Liver (tissue), 3 donors: ENCODE data around the gene CNIH2.

Source experiments
- EGR1 ChIP-seq, 2 donors: IDR thresholded peaks; 2 replicates each; pipeline ENCODE4 v1.6.1; 2016 to 2018; ENCODE audit warnings: antibody characterized with exemption in 2 of 2, low read depth in 2 of 2
- FOXA1 ChIP-seq: IDR thresholded peaks from 2 replicates; pipeline ENCODE4 v1.6.1; 2016; ENCODE audit warnings: antibody characterized with exemption
- HNF4A ChIP-seq, 2 donors: conservative IDR thresholded peaks; 2 replicates each; pipeline ENCODE4 v1.6.1; 2016; ENCODE audit warnings: antibody characterized with exemption in 2 of 2, mild to moderate bottlenecking in 2 of 2
- JUND ChIP-seq, 2 donors: IDR thresholded peaks; 2 replicates each; pipeline ENCODE4 v1.6.1; 2016; ENCODE audit warnings: antibody characterized with exemption in 2 of 2
- TAF1 ChIP-seq: conservative IDR thresholded peaks from 2 replicates; pipeline ENCODE4 v1.6.1; 2016; ENCODE audit warnings: antibody characterized with exemption, mild to moderate bottlenecking
- YY1 ChIP-seq: IDR thresholded peaks from 2 replicates; pipeline ENCODE4 v1.6.1; 2016; ENCODE audit warnings: antibody characterized with exemption, mild to moderate bottlenecking
- TF ChIP-seq, protein P1 (sequence below): fragments of 150-350 bp; IDR thresholded peaks from 2 replicates; pipeline ENCODE4 v1.5.1; 2017; ENCODE audit warnings: improper control_type of control experiment, low read depth, low read length; ENCODE audit not compliant: missing input control
- TF ChIP-seq, protein P2 (sequence below): IDR thresholded peaks from 2 replicates; pipeline ENCODE4 v1.6.1; 2016; ENCODE audit warnings: antibody characterized with exemption
- TF ChIP-seq, protein P3 (sequence below): IDR thresholded peaks from 2 replicates; pipeline ENCODE4 v1.6.1; 2016; ENCODE audit warnings: antibody characterized with exemption, mild to moderate bottlenecking
- TF ChIP-seq, protein P4 (sequence below): IDR thresholded peaks from 2 replicates; pipeline ENCODE4 v1.6.1; 2016; ENCODE audit warnings: antibody characterized with exemption
- donor health status: healthy.
- donor health status: healthy.

DNA sequence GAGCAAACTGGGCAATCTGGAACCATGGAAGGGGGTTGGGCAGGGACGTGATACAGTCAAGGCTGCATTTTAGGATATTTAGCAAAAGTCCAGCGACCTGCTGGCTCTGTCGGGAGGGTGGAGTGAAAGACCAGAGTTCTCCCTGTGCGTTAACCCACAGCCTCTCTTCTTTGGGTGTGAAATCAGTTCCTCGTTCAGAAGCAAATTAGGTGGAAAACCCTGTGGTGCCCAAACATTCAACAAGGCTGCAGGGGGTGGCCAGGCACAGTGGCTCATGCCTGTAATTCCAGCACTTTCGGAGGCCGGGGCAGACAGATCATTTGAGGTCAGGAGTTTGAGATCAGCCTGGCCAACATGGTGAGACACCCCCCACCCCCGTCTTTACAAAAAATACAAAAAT is 19.6 kb downstream of the CNIH2 start:
- TF ChIP-seq, protein P1, sequence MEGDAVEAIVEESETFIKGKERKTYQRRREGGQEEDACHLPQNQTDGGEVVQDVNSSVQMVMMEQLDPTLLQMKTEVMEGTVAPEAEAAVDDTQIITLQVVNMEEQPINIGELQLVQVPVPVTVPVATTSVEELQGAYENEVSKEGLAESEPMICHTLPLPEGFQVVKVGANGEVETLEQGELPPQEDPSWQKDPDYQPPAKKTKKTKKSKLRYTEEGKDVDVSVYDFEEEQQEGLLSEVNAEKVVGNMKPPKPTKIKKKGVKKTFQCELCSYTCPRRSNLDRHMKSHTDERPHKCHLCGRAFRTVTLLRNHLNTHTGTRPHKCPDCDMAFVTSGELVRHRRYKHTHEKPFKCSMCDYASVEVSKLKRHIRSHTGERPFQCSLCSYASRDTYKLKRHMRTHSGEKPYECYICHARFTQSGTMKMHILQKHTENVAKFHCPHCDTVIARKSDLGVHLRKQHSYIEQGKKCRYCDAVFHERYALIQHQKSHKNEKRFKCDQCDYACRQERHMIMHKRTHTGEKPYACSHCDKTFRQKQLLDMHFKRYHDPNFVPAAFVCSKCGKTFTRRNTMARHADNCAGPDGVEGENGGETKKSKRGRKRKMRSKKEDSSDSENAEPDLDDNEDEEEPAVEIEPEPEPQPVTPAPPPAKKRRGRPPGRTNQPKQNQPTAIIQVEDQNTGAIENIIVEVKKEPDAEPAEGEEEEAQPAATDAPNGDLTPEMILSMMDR, result no peak
- no peak for TF ChIP-seq YY1
- TF ChIP-seq JUND (IDR thresholded peaks at IDR 0.05), result no peak
- no peak for TF ChIP-seq EGR1 (IDR thresholded peaks at IDR 0.05; ENCODE audit: low read depth in 2 of 2)
- TF ChIP-seq, protein P2, sequence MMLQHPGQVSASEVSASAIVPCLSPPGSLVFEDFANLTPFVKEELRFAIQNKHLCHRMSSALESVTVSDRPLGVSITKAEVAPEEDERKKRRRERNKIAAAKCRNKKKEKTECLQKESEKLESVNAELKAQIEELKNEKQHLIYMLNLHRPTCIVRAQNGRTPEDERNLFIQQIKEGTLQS, result no peak
- TF ChIP-seq, protein P3, sequence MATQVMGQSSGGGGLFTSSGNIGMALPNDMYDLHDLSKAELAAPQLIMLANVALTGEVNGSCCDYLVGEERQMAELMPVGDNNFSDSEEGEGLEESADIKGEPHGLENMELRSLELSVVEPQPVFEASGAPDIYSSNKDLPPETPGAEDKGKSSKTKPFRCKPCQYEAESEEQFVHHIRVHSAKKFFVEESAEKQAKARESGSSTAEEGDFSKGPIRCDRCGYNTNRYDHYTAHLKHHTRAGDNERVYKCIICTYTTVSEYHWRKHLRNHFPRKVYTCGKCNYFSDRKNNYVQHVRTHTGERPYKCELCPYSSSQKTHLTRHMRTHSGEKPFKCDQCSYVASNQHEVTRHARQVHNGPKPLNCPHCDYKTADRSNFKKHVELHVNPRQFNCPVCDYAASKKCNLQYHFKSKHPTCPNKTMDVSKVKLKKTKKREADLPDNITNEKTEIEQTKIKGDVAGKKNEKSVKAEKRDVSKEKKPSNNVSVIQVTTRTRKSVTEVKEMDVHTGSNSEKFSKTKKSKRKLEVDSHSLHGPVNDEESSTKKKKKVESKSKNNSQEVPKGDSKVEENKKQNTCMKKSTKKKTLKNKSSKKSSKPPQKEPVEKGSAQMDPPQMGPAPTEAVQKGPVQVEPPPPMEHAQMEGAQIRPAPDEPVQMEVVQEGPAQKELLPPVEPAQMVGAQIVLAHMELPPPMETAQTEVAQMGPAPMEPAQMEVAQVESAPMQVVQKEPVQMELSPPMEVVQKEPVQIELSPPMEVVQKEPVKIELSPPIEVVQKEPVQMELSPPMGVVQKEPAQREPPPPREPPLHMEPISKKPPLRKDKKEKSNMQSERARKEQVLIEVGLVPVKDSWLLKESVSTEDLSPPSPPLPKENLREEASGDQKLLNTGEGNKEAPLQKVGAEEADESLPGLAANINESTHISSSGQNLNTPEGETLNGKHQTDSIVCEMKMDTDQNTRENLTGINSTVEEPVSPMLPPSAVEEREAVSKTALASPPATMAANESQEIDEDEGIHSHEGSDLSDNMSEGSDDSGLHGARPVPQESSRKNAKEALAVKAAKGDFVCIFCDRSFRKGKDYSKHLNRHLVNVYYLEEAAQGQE, result no peak
- TF ChIP-seq, protein P4, sequence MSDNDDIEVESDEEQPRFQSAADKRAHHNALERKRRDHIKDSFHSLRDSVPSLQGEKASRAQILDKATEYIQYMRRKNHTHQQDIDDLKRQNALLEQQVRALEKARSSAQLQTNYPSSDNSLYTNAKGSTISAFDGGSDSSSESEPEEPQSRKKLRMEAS, result no peak
- TF ChIP-seq FOXA1, result no peak
- TF ChIP-seq TAF1, result no peak
- TF ChIP-seq HNF4A (conservative IDR thresholded peaks at IDR 0.05), result no peak
